Tibial artery (tissue), 4 donors: ENCODE data around the gene DAGLB.

Experiments
- DNase-seq, 2 donors: peaks; one replicate each; pipeline ENCODE4 v3.0.0-alpha.2; 2019
- H3K27ac ChIP-seq, 2 donors: fragments of 200-600 bp; sonication (generic) in 1 of 2; 1 replicate in 1 of 2; 2 replicates in 1 of 2; pipeline ENCODE4 v1.5.1; 2018 to 2019; ENCODE audit warnings: mild to moderate bottlenecking in 1 of 2
- H3K27me3 ChIP-seq, 2 donors: fragments of 200-600 bp; sonication (generic) in 1 of 2; one replicate each; pipeline versions ENCODE4 v1.5.1 to v1.6.0; 2016 to 2019
- H3K36me3 ChIP-seq, 3 donors: fragments of 200-600 bp; sonication (generic) in 2 of 3; one replicate each; pipeline ENCODE4 v1.5.1; 2016 to 2019; ENCODE audit warnings: mild to moderate bottlenecking in 2 of 3
- H3K4me1 ChIP-seq, 4 donors: fragments of 200-600 bp; sonication (generic) in 2 of 4; 1 replicate in 3 of 4; 2 replicates in 1 of 4; pipeline ENCODE4 v1.5.1; 2016 to 2019
- H3K4me3 ChIP-seq, 2 donors: fragments of 200-600 bp; sonication (generic) in 1 of 2; 1 replicate in 1 of 2; 2 replicates in 1 of 2; pipeline ENCODE4 v1.5.1; 2018 to 2019; ENCODE audit warnings: mild to moderate bottlenecking in 2 of 2
- H3K9me3 ChIP-seq, 3 donors: fragments of 200-600 bp; sonication (generic) in 1 of 3; one replicate each; pipeline ENCODE4 v1.5.1; 2016 to 2019
- CTCF ChIP-seq, 2 experiments: fragments of 200-600 bp in 1 of 2; fragments of 450-650 bp in 1 of 2; IDR thresholded peaks; one replicate each; pipeline ENCODE4 v1.5.1; 2017 to 2019; ENCODE audit warnings: antibody characterized with exemption in 2 of 2, mild to moderate bottlenecking in 1 of 2, moderate library complexity in 1 of 2
- intact Hi-C: fragments of 100-400 bp; cut with DNase I; formaldehyde crosslinking; loops from one replicate; pipeline ENCODE4 v1.15.0; 2023; ENCODE audit warnings: low total_unique reads

DAGLB gene

GRCh38 chr7:6417408-6417807, 30.3 kb downstream of the DAGLB start:
- no peak for TF ChIP-seq CTCF (IDR thresholded peaks at IDR 0.05)
- Histone ChIP-seq H3K4me3 (no peak overlapping the region), H3K27me3 (no peaks in the 10 kb centered on the region), H3K4me1 (peaks cover 0 to 7% (median 0%) of the 10 kb centered on the region in 4 donors), H3K27ac (no peak overlapping the region), H3K9me3 (no peaks in the 10 kb centered on the region), H3K36me3 (peaks cover 38 to 81% (median 57%) of the 10 kb centered on the region in 3 donors)
- no peak for DNase-seq
- intact Hi-C loops, result no loop called here

GRCh38 chr7:6416516-6417145, 31.1 kb downstream of the DAGLB start:
- Histone ChIP-seq H3K9me3 (no peaks in the 10 kb centered on the region), H3K36me3 (peaks cover 43 to 81% (median 57%) of the 10 kb centered on the region in 3 donors), H3K4me3 (no peak overlapping the region), H3K27me3 (no peaks in the 10 kb centered on the region), H3K27ac (no peak overlapping the region), H3K4me1 (peaks cover 0 to 7% (median 0%) of the 10 kb centered on the region in 4 donors)
- no peak for DNase-seq
- intact Hi-C loops, result no loop called here
- TF ChIP-seq CTCF (IDR thresholded peaks at IDR 0.05), result no peak

- peaks cover 62 to 88% (median 79%) of the 10 kb centered on the region in 3 donors for H3K36me3 ChIP-seq
- no peak for TF ChIP-seq CTCF (IDR thresholded peaks at IDR 0.05)
These were observed 34.1 kb downstream of the DAGLB start for GRCh38 chr7:6413637-6414036.

GRCh38 chr7:6409944-6410693, 37.6 kb downstream of the DAGLB start:
- Histone ChIP-seq H3K4me3 (no peak overlapping the region), H3K27ac (no peak overlapping the region), H3K9me3 (no peaks in the 10 kb centered on the region), H3K4me1 (no peaks in the 10 kb centered on the region), H3K27me3 (no peaks in the 10 kb centered on the region), H3K36me3 (peaks cover 72 to 98% (median 96%) of the 10 kb centered on the region in 3 donors)
- no peak for TF ChIP-seq CTCF (IDR thresholded peaks at IDR 0.05)
- no peak for DNase-seq
- intact Hi-C loops, result no loop called here

More at GRCh38 chr7:6413637-6414036, 34.1 kb downstream of the DAGLB start:
- DNase-seq, result no peak
- H3K27me3 ChIP-seq, result no peaks in the 10 kb centered on the region
- no peaks in the 10 kb centered on the region for H3K4me1 ChIP-seq
- H3K27ac ChIP-seq, result no peak overlapping the region
- intact Hi-C loops, result no loop called here
- no peaks in the 10 kb centered on the region for H3K9me3 ChIP-seq
- no peak overlapping the region for H3K4me3 ChIP-seq

GRCh38 chr7:6409091-6409490, 38.7 kb downstream of the DAGLB start:
- peaks cover 80 to 98% (median 98%) of the 10 kb centered on the region in 3 donors for H3K36me3 ChIP-seq
- no peaks in the 10 kb centered on the region for H3K4me1 ChIP-seq
- H3K27ac ChIP-seq, result no peak overlapping the region
- no peak for TF ChIP-seq CTCF (IDR thresholded peaks at IDR 0.05)
- no peaks in the 10 kb centered on the region for H3K27me3 ChIP-seq
- H3K9me3 ChIP-seq, result no peaks in the 10 kb centered on the region
- H3K4me3 ChIP-seq, result no peak overlapping the region
- intact Hi-C loops, result no loop called here
- DNase-seq, result no peak
